ENCODE data around the gene ZNF480.

Gene ZNF480

DNA sequence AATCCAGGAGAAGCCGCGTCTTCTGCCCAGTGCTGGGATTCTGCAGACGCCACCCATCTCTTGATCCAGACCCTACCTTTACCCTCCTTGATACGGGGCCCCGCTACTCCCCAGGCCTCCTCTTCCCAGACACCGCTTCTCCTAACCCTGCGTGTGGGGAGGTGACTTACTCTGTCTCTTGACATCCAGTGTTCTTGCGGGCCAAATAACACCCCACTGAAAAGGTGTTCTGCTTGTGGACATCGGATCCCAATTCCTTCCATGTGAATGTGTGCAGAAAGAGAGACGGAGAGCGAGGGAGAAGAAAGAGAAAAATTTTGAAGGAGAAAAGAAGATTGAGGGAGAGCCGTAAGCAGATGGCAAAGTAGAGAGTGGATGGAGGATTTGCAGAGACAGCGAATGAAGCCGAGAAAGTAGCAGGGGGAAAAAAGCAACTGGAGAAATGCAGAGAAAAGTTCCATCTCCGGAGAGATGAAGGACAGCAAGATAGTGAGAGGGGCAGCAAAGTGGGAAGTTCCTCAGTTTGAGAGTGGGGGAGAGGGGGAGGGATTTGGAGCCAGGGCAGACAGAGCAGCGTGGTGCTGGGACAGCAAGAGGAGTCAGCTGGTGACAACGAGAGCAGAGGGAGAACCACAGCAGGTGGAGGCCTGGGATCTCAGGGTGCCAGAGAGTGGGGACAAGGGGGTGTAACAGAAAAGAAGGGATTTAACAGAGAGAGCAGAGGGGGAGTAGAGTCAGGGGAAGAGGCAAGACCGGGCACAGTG, 814 bp downstream of the ZNF480 start:
- H3K27me3 ChIP-seq (replicated peaks; ENCODE audit: insufficient read depth, low read length) = no peaks in the 10 kb centered on the region
- H3K4me3 ChIP-seq (ENCODE audit: low read length) = peak overlapping the region; percentile 92
- H3K9me3 ChIP-seq (replicated peaks; ENCODE audit: insufficient read depth, low read length) = no peaks in the 10 kb centered on the region
- no peaks in the 10 kb centered on the region for H4K20me1 ChIP-seq (ENCODE audit: insufficient read depth, low read length)
- no peaks in the 10 kb centered on the region for H3F3A ChIP-seq (ENCODE audit: insufficient read depth, low read length)
- no peak overlapping the region for H3K27ac ChIP-seq (ENCODE audit: low read length)
- peak overlapping the region; percentile 99 for H2AFZ ChIP-seq (ENCODE audit: low read length)
- TF ChIP-seq, protein P1, sequence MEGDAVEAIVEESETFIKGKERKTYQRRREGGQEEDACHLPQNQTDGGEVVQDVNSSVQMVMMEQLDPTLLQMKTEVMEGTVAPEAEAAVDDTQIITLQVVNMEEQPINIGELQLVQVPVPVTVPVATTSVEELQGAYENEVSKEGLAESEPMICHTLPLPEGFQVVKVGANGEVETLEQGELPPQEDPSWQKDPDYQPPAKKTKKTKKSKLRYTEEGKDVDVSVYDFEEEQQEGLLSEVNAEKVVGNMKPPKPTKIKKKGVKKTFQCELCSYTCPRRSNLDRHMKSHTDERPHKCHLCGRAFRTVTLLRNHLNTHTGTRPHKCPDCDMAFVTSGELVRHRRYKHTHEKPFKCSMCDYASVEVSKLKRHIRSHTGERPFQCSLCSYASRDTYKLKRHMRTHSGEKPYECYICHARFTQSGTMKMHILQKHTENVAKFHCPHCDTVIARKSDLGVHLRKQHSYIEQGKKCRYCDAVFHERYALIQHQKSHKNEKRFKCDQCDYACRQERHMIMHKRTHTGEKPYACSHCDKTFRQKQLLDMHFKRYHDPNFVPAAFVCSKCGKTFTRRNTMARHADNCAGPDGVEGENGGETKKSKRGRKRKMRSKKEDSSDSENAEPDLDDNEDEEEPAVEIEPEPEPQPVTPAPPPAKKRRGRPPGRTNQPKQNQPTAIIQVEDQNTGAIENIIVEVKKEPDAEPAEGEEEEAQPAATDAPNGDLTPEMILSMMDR (IDR thresholded peaks at IDR 0.05; ENCODE audit: low read length) = no peak
- no peak for TF ChIP-seq EZH2 (optimal IDR thresholded peaks at IDR 0.05; ENCODE audit: low read depth, low read length)
- no peak for TF ChIP-seq EZH2phosphoT487 (IDR thresholded peaks at IDR 0.05; ENCODE audit: low read length)
- peak overlapping the region; percentile 74; the same call in 1 of the 2 replicates for H3K9ac ChIP-seq (ENCODE audit: low read length)
- peak overlapping the region; percentile 87 for H3K4me2 ChIP-seq (ENCODE audit: low read depth, low read length)
- no peaks in the 10 kb centered on the region for H3K79me2 ChIP-seq (ENCODE audit: low read length)
- DNase-seq = no peak
- no peaks in the 10 kb centered on the region; the same call in 1 of the 2 replicates for H3K36me3 ChIP-seq (replicated peaks; ENCODE audit: insufficient read depth, low read length)
- no peaks in the 10 kb centered on the region for H3K4me1 ChIP-seq (ENCODE audit: low read length)
- H3K9me2 ChIP-seq (replicated peaks; ENCODE audit: insufficient read depth, low read length) = no peaks in the 10 kb centered on the region

DNA sequence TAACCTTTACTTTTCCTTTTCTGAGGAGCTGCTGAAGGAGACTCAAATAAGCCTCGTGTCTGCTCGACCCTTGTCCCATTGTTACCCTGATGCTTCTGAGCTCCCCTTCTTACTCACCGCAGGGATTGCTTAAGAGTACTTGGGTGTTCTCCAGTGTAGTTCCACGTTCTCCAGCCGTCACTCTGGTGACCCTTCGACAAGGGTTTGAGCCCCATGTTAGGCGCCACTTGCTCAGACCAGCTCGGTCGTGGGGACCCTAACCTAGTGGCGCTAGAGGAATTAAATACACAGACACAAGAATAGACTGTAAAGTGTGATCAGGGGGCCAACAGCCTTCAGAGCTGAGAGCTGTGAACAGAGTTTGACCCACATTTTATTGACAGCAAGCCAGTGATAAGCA, 10.3 kb downstream of the ZNF480 start:
- Histone ChIP-seq H3K4me1 (ENCODE audit: low read length) (no peaks in the 10 kb centered on the region), H3K9me2 (replicated peaks; ENCODE audit: insufficient read depth, low read length) (no peaks in the 10 kb centered on the region), H3F3A (ENCODE audit: insufficient read depth, low read length) (no peaks in the 10 kb centered on the region), H3K27me3 (replicated peaks; ENCODE audit: insufficient read depth, low read length) (no peaks in the 10 kb centered on the region), H3K4me3 (ENCODE audit: low read length) (no peak overlapping the region), H3K9me3 (replicated peaks; ENCODE audit: insufficient read depth, low read length) (no peaks in the 10 kb centered on the region), H4K20me1 (ENCODE audit: insufficient read depth, low read length) (no peaks in the 10 kb centered on the region), H3K27ac (ENCODE audit: low read length) (no peak overlapping the region), H3K36me3 (replicated peaks; ENCODE audit: insufficient read depth, low read length) (no peaks in the 10 kb centered on the region), H2AFZ (ENCODE audit: low read length) (no peak overlapping the region), H3K79me2 (ENCODE audit: low read length) (no peaks in the 10 kb centered on the region), H3K9ac (ENCODE audit: low read length) (no peak overlapping the region), H3K4me2 (ENCODE audit: low read depth, low read length) (no peak overlapping the region)
- TF ChIP-seq EZH2 (optimal IDR thresholded peaks at IDR 0.05; ENCODE audit: low read depth, low read length) = no peak
- TF ChIP-seq EZH2phosphoT487 (IDR thresholded peaks at IDR 0.05; ENCODE audit: low read length) = no peak
- TF ChIP-seq, protein P1 (IDR thresholded peaks at IDR 0.05; ENCODE audit: low read length) = no peak
- no peak for DNase-seq

DNA sequence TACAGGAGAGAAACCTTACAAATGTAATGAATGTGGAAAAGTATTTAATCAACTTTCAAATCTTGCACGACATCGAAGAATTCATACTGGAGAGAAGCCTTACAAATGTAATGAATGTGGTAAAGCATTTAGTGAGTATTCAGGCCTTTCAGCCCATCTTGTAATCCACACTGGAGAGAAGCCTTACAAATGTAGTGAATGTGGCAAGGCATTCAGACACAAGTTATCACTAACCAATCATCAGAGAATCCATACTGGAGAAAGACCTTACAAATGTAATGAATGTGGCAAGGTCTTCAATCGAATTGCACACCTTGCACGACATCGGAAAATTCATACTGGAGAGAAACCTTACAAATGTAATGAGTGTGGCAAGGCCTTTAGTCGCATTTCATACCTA, 25.5 kb downstream of the ZNF480 start:
- 0 out of 2 replicates have a peak, but pooled peaks cover 2% of the 10 kb centered on the region for H3K9me3 ChIP-seq (replicated peaks; ENCODE audit: insufficient read depth, low read length)
- no peak overlapping the region for H3K9ac ChIP-seq (ENCODE audit: low read length)
- no peaks in the 10 kb centered on the region for H3K9me2 ChIP-seq (replicated peaks; ENCODE audit: insufficient read depth, low read length)
- no peaks in the 10 kb centered on the region for H3K27me3 ChIP-seq (replicated peaks; ENCODE audit: insufficient read depth, low read length)
- no peak overlapping the region for H2AFZ ChIP-seq (ENCODE audit: low read length)
- H3F3A ChIP-seq (ENCODE audit: insufficient read depth, low read length) = no peaks in the 10 kb centered on the region
- no peak overlapping the region for H3K4me3 ChIP-seq (ENCODE audit: low read length)
- no peaks in the 10 kb centered on the region for H4K20me1 ChIP-seq (ENCODE audit: insufficient read depth, low read length)
- TF ChIP-seq EZH2 (optimal IDR thresholded peaks at IDR 0.05; ENCODE audit: low read depth, low read length) = no peak
- TF ChIP-seq, protein P1 (IDR thresholded peaks at IDR 0.05; ENCODE audit: low read length) = no peak
- TF ChIP-seq EZH2phosphoT487 (IDR thresholded peaks at IDR 0.05; ENCODE audit: low read length) = no peak
- peaks cover 19% of the 10 kb centered on the region for H3K36me3 ChIP-seq (replicated peaks; ENCODE audit: insufficient read depth, low read length)
- no peak overlapping the region for H3K4me2 ChIP-seq (ENCODE audit: low read depth, low read length)
- no peak overlapping the region for H3K27ac ChIP-seq (ENCODE audit: low read length)
- DNase-seq = no peak
- H3K4me1 ChIP-seq (ENCODE audit: low read length) = no peaks in the 10 kb centered on the region
- no peaks in the 10 kb centered on the region for H3K79me2 ChIP-seq (ENCODE audit: low read length)

Data from MM.1S (cell line).